HG03108 (cell line): ENCODE results near the gene LTF.
A peak's percentile ranks its signal among the peaks of the same experiment; 100 is the strongest.
"Not testable (repeated sequence)": the region's sequence is repeated elsewhere in the genome, so short reads cannot be mapped to it uniquely, and the experiment has no call there.

Experiments
- ATAC-seq: cut with Tn5 transposase; IDR thresholded peaks from one replicate; pipeline ENCODE4 v1.9.1; 2021; ENCODE audit warnings: moderate library complexity; ENCODE audit not compliant: unreplicated experiment

Gene LTF

DNA sequence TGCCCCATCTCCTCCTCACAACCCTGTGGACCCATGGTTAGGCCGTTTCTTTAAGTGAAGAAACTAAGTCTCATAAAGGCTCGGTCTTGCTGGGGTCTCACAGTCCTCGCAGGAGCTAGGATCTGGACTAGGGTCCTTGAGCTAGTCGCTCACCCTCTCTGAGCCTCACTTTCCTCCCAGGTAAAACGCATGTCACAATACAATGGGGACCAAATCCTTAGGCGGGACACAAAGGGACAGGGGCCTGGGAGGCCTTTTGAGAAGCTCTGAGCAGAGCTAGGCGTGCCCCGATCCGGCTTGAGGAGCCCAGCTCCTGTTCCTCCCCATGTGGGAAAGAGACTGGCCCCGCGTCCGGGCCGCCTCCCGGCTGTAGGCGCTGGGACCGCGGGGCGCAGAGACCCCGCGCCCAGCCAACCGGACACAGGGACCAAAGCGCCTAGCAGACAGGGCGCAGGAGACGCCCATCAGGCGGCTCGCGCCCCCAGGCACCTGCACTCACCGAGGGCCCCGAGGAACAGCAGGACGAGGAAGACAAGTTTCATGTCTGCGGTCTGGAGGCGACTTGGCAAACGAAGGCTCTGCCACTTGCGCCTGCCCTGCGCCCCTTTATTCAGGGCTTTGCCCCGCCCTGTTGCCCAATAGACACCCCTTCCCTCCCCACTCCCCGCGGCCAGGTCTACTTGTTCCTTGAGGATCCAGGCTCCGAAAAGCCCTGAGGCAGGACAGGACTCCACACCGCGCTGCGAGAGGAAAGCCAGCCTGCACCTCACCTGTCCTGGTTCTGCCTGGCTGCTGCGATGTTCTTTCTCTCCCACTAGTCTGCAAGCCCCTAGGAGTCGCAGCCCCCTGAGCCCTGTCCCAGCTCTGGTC, at the start of gene LTF:
LTF (minus strand) TSS at position 580 of the 870 bp plus-strand sequence; CDS start at position 542, 38 bp downstream.
- no peak for ATAC-seq

DNA sequence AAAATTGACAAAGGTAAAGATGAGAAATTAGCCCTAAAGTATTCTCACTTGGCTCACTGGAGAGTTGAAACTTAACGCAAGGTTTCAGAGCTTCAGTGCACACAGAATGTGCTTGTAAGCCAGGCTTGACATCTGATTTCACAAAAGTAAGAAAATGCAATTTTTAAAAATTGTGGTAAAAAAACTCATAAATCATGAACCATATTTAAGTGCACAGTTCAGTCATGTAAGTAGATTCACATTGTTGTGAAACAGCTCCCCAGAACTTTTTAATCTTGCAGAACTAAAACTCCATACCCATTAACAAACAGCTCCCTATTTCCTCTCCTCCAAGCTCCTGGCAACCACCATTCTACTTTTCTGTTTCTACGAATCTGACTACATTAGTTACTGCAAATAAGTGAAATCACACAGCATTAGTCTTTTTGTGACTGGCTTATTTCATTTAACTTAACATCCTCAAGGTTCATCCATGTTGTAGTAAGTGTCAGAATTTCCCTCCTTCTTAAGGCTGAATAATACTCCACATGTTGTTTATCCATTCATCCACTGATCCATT, 47.6 kb upstream of the LTF start:
- no peak for ATAC-seq

DNA sequence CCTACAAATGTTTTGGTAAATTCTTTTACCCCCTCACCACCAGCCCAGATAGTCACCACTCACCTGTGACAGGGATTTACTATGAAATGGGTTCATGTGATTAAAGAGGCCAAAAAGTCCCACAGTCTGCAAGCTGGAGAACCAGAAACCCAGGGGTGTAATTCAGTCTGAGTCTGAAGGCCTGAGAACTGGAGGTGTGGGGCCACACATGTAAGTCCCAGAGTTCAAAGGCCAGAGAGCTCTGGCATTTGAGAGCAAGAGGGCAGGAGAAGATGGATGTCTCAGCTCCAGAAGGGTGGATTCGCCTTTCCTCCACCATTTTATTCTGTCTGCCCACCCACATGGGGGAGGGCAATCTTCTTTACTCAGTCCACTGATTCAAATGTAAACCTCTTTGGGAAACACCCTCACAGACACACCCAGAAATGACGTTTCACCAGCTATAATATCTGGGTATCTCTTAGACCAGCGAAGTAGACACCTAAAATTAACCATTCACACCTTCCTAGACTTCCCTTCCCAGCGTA, 45.0 kb upstream of the LTF start:
- no peak for ATAC-seq

DNA sequence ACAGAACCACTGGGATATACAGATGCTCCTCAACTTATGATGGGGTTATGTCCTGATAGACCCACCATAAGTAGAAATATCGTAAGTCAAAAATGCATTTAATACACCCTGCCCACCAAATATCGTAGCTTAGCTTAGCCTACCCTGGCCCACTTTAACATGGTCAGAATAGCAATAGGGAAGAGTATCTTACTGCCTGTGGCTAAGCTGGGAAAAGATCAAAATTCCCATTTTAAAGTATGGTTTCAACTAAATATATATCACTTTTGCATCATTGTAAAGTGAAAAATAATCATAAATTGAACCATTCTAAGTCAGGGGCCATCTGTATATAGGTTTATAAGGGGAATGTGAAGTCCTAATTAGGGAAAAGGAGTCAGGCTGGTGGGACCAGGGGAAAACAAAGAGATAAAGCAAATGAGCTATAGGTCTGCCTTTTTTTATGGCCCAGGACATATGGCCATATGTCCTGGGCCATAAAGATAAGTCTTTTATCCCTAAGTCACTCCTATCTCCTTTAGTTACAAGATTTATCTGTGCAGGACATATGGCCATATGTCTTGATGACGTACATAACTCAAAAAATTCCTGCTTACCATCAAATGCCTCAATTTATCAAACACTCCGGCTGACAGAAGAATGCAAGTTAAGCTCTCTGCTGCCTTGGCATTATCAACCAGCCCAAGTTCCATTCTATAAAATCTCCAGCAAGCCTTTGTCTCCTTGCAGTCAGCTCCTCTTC, 44.3 kb upstream of the LTF start:
- no peak for ATAC-seq

- no peak for ATAC-seq
Observed at GRCh38 chr3:46506526-46506925, 41.8 kb upstream of the LTF start.

DNA sequence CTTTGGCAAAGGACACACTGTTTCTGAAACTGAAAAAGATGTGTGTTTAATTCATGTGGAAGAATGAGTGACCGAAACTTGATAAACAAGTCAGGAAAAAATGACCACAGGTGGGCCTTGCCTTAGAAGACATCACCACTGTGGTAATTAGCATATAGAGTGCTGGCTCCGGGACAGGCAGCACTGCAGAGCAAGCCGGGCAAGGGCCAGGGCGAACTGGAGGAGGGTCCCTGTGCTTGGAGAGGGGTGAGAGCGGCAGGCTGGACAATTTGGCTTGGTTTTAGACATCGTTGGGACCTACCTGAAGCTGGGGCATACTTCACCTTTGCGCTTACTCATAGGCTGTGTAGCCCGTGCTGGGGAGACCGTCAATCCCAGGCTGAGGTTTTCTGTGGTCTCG, 41.2 kb upstream of the LTF start:
- no peak for ATAC-seq

DNA sequence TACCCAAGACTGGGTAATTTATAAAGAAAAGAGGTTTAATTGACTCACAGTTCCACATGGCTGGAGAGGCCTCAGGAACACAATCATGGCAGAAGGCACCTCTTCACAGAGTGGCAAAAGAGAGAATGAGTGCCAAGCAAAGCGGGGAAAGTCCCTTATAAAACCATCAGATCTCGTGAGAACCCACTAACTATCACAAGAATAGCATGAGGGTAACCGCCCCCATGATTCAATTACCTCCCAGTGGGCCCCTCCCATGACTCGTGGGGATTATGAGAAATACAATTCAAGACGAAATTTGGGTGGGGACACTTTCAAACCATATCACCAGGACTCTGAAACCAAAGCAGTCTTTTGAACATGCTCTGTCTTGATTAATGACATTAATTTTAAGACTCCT, 40.1 kb upstream of the LTF start:
- no peak for ATAC-seq

- ATAC-seq, result no peak
Observed at GRCh38 chr3:46503200-46503874, 38.6 kb upstream of the LTF start.

DNA sequence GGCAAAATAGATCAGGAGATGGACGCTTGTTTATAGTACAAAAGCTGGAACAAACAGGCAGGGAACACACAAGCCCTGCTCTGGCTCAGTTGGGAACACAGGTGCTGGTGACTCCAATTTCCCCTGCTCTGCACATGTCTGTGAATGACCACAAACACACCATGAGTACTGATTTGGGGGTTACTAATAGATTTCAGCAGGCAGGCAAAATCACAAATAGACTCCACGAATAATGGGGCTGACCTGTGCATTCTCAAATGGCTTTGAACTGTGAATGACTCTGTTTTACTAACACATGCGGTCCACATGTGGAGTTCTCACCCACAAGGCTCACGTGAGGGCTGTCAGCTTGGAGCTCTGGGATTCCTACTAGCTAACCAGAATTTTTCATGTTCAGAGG, 37.0 kb upstream of the LTF start:
- no peak for ATAC-seq

- ATAC-seq, result peak; percentile 46
Observed at GRCh38 chr3:46500656-46501635, 36.2 kb upstream of the LTF start.

DNA sequence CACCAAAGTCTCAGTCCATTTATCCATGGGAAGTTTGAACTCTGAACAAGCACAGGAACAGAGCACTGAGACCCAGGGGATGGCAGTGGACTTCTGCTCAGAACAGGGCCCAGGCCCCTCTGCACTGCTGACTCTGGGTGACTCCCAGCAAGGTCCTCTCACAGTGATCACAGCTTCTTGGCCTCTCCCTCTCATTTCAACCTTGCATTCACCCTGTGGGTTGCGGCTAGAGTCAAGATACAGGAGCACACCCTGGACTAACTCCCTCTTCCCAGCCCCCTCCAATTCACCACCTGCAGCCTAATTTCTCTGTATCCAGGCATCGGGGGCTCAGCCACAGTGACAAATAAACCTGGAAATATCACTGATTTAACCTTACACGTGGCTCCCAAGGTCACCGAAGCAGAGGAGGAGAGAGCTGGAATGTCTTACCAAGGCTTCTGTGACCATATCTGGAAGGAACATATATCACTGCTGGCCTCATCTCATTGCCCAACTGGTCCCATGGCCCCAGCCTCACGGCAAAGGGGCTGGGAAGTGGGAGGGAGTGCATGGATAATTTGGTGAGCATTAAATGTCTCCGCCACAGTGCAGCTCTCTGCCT, 34.3 kb upstream of the LTF start:
- ATAC-seq, result no peak

GRCh38 chr3:46497556-46498265, 33.0 kb upstream of the LTF start, which contains the start of gene RTP3:
Gene RTP3 (plus strand): TSS chr3:46497976. CDS start chr3:46498063, 87 bp downstream.
- no peak for ATAC-seq

DNA sequence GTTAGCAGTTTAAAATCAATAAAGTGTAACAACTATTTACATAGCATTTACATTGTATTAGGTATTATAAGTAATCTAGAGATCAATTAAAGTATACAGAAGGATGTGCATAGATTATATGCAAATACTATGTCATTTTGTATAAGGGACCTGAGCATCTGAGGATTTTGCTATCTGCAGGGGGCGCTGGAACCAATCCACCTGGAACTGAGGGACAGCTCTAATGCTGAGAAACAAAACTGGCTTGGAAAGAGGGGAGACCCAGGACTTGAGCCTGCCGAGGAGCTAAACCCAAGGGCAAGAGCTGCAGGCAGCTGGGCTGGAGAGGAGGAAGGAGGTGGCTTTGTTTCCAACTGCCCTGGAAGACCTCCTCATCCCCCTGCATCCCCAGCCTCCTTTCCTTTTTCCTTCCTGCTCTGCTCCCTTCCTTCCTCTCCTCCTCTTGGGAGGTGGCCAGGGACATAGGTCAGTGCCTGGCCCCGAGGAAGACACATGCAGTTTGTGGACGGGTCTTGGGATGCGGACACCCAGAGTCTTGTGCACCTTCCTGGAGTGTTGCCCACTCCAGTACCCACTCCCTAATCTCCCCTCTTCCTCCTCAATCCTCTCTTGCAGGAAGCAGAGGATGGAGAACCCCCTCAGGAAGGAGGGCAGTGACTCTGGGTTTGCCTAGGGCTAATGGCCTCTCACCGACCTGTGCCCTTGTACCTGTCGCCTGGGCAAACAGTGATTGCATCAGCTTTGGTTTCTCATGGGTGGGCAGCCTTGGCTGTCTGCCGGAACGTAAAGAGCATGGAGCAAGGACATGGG, 32.2 kb upstream of the LTF start:
- no peak for ATAC-seq

DNA sequence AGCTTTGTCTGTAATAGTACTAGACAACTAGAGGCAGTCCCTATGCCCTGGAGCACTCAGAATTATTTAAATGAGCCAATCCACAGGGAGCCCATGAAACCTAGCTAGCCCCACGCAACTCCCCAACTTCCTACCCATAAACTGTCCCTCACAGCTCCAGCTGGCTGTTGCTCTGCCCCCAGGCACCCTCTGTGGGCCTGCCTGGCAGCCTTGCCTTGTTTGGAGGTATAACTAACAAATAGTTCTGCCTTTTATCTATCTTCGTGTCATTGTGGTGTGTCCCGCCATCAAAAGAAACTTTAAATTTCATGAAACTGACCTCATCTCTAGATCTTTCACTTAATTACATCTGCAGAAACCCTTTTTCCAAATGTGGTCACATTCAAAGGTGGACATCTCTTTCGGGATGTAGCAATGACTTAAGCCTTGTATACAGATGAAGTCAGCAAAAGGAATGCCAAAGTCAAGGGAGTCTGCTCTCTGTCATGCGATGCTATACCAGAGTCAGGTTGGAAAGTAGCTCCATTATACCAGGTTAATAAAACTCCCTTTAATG, 31.3 kb upstream of the LTF start:
- ATAC-seq, result no peak

DNA sequence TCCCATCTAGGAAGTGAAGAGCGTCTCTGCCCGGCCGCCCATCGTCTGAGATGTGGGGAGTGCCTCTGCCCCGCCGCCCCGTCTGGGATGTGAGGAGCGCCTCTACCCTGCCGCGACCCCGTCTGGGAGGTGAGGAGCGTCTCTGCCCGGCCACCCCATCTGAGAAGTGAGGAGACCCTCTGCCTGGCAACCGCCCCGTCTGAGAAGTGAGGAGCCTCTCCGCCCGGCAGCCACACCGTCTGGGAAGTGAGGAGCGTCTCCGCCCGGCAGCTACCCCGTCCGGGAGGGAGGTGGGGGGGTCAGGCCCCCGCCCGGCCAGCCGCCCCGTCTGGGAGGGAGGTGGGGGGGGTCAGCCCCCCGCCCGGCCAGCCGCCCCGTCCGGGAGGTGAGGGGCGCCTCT, 29.8 kb upstream of the LTF start:
- ATAC-seq, result not testable (repeated sequence)

GRCh38 chr3:46492890-46493547, 28.3 kb upstream of the LTF start:
- ATAC-seq, result no peak
